GM18502 (cell line): Measurements from ENCODE around the gene SLC6A9.

Experiments used
- ATAC-seq: cut with Tn5 transposase; IDR thresholded peaks from one replicate; pipeline ENCODE4 v1.9.1; 2021; ENCODE audit warnings: mild to moderate bottlenecking; ENCODE audit not compliant: unreplicated experiment, poor library complexity

SLC6A9 gene

GRCh38 chr1:43954036-43954435 is 77.2 kb downstream of the SLC6A9 start:
- no peak for ATAC-seq

GRCh38 chr1:43953361-43953760 is 77.9 kb downstream of the SLC6A9 start:
- no peak for ATAC-seq

DNA sequence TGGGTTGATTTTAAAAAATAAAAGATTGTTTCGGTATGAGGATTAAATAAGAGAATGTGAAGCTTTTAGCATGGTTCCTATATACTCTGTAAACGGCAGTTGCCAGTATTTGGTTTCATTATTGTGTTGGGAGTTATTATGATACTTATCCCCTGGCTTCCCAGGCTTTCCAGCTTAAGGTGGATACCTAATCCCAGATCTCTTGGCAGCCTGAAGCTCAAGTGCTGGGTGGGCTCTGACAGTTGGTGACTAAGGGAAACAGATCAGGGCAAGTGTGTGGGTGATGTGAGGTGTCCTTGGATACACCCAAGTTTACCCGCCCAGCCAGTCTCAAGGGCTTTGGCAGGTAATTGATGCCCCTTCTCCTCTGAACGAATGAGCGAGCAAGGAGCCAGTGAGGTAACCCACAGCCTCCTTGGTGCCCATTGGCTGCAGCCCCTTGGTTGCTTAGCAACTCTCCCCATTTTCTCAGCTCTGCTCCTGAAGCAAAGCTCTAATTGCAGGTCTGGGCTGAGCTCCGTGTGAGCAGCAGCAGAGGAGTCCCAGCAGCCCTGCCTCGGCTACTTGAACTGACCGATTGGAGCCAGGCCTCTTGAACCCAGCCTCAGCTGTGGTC is 78.4 kb downstream of the SLC6A9 start:
- ATAC-seq, result no peak

DNA sequence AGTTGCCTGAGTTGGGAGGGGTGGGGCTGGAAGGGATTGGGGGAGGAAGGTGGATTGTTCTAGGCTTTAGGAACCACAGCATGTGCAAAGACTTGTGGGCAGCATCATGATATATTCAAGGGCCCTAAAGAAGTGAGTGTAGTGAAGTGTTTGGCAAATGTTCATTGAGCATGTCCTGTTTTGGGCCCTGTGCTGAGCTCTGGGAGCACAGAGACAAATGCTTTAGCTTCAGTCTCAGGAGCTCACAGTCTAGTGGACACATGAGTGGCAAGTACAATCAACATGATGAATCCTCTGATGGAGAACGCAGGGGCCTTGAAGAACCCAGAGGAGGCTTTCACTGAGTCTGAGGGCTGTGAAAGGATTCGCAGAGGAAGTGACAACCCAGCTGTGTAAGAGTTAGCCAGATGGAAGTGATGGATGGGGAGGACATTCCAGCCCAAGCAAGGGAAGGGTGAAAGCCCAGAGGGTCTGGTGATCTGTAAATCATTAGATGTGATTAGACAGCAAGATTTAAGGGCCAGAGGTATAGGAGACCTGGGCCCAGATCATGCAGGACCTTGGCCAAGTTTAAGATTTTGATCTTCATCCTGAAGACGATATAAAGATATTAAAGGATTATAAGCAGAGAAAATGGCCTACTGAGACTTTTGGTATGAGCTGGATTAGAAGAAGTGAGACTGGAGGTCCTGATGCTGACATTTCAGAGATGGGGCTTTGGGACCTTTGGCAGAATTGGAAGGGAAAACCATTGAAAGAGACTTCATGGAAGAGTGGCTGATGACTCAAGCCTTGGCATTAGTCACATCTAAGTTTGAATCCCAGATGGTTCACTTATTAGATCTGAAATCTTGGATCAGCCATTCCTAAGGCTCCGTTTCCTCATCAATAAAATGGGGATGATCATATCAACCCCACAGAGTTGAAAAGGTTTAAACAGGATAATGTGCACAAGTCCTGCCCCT is 80.0 kb downstream of the SLC6A9 start:
- ATAC-seq, result no peak

GRCh38 chr1:43949678-43950077 is 81.6 kb downstream of the SLC6A9 start:
- no peak for ATAC-seq

DNA sequence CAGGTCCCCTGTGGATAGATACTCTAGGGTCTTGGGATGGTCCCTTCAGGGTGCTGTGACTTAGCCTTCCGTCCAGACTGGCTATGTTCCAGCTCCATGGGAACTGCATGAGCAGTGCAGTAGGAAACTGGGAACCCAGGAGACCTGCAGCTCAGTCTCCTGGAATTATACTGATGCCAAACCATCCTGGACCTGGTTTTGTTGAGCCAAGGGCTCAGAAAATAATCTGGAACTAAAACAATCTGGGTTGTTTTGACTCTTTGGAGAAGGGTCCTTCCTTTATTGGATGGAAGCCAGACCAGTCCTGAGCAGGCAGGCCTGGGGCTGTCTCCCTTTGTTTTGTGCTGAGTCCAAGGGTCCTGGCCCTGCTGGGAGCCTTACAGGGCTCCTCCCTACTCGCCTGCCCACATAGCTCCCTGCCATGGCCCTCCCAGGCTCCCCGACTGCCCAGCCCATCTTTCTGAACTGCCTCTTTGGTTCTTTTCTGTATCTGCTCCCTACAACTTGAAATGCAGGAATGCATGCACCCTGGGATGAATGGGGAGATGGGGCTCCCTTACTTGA is 83.3 kb downstream of the SLC6A9 start:
- no peak for ATAC-seq

DNA sequence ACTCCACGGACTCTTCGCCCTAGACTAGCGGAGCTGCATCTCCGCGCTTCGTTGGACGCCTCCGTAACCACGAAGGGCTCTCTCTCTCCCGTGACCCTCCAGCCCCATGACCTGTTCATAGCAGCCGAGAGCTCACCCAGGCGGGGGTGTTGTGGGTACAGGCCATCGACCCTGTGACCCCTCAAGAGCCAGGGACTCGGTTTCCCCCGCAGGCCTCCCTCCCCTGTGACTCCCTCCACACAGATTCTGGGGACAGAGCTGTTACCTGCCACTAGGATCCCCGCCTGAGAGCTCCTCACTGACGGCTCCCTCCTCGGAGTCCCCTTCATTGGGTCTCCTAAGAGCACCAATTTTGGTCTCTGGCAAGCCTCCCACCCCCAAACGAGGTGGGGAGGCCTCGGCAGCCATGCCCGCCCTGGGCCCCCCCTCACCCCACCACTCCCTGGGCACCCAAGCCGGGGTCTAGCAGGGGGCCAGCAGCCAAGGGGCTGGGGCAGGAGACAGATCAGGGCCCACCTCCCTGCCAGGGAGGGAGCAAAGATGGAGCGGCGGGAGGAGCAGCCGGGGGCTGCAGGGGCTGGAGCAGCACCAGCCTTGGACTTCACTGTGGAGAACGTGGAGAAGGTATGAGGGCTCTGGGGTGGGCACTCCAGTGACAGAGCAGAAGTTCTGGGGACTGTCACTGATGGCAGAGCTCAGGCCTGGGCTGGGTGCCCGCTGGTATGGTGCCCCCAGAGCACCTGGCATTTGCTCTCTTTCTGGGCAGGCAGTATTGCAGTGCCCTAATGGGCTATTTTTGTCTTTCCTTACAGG is 84.0 kb downstream of the SLC6A9 start:
- ATAC-seq, result peak; percentile 24
